NCI-H510A treated with DMSO at 0.1 percent for 48 hours (cell line): ENCODE results near the gene ADIPOR2.
"Not testable (repeated sequence)": the region's sequence is repeated elsewhere in the genome, so short reads cannot be mapped to it uniquely, and the experiment has no call there.

ENCODE experiments used
- DNase-seq: peaks from one replicate; lab custom pipeline; 2025; lab: John Stamatoyannopoulos, UW

ADIPOR2 gene

DNA sequence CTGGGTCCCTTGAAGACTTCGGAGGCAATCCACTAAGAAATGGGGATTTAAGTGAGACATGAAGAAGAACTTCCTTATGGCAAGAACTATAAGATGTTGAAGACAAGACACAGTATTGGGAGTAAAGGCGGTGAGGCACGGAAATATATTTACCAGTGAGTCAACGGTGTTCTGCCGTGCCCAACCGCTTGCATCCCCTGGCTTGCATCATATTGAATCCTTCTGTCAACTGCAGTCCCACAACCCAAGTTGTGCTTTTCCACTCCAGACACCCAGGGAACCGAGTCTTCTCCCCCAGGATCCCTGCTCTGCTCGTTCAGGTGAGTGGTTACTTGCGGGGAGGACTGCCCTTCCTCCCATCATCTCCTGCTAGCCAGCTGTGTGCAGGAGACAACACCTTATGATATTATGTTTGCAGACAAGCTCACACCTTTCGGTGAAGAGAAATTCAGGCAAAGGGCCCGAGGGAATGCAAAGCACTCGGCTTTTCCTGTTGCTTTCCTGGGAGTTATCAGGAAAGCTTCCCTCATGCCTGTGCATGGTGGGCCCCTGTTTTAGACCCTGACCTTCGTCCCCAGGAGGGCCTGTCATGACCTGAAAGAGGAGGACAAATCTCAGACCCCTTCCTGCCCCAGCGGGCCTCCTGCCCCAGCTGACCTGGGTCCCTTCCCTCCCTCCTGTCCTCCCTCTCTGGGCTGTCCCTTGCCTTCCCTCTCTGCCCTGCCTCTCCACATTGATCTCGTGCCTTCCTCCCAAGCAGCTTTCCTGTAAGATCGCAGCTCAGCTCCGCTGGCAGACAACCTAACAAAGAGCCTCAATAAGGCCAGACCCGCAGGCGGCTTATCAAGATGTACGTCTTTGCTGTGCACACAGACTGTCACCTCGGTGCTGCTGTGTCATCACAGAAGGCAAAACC is 125.2 kb downstream of the ADIPOR2 start:
- DNase-seq, result no peak

DNA sequence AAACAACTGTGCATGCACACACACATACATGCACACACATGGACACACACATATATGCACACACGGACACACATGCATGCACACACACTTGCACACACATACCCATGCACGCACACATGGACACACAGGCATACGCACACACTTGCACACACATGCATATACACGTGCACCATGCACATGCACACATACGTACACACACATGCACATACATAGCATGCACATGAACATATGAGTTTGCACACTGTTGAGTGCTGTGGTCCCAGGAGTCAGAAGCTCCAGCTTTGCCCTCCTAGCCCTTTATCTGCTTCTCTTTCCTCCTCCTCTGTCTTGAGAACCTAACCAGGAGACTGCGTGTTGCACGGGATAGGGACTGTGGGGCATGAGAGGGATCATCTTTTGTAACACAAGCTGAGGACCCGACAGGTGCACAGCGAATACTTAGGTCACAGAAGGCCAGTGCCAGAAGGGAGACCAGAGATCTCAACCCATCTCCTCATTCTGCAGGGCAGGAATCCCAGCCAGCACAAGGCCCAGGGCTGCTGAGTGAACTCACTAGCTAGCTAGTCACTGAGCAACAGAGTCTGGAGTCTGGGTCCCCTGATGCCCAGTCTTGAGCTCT is 126.0 kb downstream of the ADIPOR2 start:
- DNase-seq, result no peak

DNA sequence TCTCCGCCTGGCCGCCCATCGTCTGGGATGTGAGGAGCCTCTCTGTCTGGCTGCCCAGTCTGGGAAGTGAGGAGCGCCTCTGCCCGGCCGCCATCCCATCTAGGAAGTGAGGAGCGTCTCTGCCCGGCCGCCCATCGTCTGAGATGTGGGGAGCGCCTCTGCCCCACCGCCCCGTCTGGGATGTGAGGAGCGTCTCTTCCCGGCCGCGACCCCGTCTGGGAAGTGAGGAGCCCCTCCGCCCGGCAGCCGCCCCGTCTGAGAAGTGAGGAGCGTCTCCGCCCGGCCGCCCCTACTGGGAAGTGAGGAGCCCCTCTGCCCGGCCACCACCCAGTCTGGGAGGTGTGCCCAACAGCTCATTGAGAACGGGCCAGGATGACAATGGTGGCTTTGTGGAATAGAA is 127.1 kb downstream of the ADIPOR2 start:
- DNase-seq, result not testable (repeated sequence)

DNA sequence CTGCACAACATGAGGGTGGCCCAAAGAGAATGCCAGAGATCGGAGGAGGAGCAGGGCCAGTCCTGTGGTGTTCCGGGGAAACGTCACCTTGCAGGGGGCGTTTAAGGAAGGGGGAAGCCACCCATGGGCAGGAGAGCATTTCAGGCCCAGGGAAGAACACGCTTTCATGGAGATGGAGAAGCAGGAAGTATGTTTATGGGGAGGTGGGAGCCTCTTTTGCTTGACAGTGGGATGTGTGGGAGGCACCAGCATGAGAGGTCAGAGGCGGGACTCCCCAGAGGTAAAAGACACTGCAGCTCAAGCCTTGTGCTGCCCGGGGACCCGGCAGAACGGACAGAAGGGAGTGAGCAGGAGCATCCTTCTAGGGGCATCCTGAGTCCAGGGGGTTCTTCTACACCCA is 128.2 kb downstream of the ADIPOR2 start:
- DNase-seq, result no peak

DNA sequence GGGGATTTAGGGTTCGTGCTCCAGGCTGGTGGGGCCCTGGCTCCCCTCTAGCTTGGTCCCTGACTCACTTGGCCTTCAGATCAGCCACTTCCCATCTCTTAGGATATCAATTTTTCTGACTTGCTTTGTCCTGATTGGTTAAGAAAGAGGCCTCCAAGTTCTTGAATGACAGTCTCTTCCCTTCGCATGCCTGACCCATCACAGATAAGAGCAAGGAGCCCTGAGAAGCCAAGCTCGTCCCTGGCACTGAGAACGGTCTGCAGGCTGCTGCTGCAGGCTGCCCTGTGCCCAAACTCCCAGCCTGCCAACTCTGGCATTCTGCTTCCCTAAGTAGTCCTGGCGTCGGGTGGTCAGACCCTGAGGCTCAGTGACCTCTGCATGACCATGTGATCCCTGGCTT is 128.7 kb downstream of the ADIPOR2 start:
- DNase-seq, result no peak

DNA sequence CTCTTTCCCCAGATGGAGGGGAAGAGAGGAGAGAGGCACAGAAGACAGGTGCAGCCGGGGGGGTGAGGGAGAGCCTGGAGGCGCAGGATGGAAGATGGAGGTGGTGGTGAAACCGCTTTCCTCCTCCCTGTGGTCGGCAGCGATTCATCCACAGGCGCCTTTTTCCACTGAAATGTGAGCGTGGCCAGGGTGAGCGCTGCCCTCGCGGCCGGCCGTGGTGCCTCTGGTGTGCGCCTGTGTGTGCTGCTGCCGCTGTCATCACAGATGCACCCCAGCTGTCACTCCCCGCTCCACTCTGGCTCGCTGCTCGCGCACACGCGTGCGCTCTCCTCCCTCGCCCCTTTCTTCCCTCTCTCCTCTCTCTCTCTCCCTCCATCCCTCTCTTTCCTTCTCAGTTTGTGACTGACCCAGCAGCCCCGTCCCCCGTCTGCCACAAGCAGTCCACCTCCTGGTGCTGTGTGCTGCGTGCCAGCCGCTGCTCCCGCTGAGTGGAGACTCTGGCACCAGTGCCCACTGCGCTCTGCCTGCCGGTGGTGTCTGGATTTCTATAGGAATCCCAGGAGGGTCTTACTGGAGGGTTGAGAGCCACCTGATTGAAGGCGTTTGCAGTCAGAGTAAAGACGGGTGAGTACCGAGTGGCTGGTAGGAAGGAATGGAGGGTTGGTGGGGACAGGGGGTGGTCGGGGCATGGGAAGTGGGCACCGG is 129.5 kb downstream of the ADIPOR2 start, which contains the start of gene LRTM2:
Gene LRTM2, plus strand, starts transcription at position 375 of the 705 bp plus-strand sequence. CDS start 7,584 bp downstream, outside the sequence.
- DNase-seq, result no peak

DNA sequence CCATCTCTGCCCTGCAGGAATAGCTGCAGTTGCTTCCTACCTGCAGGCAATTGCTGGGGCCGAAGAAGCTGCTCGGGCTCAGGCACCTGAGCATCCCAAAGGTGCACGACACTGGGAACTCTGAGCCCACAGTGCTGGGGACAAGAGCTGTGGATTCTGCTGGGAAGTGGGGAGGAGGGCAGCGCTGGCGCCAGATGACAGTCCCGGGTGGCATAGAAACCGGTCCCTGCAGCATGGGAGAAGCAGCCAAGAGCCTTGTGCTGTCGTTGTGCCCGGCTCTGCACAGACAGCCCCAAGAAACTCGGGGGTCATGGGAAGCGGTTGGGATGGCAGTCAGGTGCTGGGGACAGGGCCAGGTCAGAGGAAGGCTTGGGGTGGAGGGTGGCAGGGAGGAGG is 130.0 kb downstream of the ADIPOR2 start:
- DNase-seq, result no peak

DNA sequence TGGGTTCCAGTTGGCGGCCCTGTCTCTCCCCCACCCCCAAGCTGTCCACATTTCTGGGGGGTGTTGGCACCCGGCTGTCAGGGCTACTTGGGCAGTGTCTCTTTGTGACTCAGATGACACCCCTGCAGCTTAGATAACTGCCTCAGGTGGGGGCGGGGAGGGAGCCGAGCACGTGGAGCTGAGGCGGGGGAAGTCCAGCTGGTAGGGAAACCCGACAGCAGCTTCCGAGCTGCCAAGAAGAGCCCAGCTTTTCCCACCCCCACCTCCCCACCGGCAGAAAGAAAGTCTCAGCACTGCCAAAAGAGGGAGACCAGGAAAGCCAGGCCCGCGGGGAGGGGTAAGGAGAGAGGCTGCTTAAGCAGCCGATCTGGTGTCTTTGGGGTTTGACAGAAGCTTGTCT is 130.9 kb downstream of the ADIPOR2 start:
- no peak for DNase-seq

DNA sequence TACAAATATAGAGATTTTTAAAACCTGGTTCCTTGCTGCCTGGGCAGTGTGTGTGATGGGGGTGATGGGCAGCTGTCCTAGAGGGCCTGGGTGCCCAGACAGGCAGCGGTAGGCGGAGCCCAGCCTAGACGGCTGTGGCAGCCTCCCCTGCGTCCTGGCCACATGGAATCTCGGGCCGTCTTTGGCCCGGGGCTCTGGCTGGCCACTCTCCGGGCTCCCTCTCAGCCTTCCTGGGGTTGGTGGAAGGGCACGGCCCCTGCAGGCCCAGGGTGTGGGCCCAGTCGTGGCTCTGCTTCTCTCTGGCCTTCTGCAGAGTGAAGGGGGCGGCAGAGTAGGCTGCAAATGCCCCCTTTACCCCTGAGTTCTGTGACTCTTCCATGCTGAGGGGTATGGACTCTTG is 131.8 kb downstream of the ADIPOR2 start:
- no peak for DNase-seq

DNA sequence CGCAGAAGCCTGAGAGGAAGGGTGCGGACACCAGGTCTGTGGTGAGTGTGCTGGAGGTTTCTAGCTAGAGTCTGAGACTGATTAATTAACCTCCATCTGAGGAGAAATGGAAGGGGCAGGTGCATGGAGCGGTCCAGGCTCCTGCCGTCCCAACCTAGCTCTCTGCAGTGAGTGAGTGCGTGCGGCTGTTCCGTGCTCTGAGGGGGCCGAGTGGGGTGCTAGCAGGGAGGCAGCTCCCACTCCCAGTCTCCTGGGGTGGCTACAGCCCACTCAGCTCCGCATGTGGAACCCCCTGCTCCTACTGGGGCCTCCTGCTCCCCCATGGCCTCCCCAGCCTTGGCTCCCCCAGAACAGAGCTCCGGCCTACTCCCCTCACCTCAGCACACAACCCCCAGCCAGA is 132.4 kb downstream of the ADIPOR2 start:
- DNase-seq, result no peak

DNA sequence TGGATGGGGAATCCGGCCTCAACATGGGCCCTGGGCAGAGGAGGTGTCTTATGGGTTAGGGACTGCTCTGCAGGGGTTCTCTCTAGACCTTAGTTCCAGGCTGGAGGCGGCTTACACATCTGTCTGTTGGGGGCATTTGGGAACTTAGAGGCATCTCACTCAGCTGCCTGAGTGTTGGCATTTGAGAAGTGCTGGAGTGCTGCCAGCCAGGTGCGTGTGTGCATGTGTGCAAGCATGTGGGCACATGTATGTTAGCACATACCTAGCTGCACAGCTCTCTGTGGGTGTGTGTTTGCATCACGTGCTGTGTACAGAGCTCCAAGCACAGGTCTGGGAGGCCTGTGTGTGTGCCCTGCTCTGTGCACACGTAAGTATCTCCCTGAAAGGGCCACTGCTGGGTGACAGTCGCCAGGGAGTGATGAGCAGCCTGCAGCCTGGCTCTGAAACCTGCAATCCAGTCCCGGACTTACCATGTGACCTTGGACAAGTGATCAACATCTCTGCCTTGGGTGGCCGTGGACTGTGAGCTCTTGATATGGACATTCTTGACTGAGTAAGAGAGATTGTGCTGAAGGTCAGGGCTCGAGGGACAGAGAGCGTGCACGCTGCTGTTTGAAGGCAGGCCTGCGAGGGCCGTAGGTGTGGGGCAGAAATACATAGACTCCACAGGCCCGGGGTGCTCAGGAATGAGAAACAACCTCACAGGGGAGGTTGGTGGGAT is 134.7 kb downstream of the ADIPOR2 start:
- DNase-seq, result no peak

DNA sequence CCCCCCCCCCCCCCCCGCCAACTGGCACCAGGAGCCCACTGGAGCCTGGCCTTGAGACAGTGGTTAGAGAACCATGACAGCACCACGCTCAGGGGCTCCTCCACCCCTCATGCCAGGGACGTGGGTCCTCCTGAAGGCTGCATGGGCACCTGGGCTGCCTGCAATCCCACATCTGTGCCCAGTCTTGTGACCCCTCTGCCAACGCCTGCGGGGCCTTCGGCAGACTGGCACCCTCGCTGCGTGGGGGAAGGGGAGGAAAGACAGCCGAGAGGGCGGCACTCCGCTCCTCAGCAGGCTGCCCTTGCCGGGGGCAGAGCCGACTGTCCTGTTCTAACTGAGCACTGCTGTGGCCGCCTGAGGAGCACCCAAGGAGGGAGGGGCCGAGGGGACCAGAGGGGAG is 135.5 kb downstream of the ADIPOR2 start:
- no peak for DNase-seq

DNA sequence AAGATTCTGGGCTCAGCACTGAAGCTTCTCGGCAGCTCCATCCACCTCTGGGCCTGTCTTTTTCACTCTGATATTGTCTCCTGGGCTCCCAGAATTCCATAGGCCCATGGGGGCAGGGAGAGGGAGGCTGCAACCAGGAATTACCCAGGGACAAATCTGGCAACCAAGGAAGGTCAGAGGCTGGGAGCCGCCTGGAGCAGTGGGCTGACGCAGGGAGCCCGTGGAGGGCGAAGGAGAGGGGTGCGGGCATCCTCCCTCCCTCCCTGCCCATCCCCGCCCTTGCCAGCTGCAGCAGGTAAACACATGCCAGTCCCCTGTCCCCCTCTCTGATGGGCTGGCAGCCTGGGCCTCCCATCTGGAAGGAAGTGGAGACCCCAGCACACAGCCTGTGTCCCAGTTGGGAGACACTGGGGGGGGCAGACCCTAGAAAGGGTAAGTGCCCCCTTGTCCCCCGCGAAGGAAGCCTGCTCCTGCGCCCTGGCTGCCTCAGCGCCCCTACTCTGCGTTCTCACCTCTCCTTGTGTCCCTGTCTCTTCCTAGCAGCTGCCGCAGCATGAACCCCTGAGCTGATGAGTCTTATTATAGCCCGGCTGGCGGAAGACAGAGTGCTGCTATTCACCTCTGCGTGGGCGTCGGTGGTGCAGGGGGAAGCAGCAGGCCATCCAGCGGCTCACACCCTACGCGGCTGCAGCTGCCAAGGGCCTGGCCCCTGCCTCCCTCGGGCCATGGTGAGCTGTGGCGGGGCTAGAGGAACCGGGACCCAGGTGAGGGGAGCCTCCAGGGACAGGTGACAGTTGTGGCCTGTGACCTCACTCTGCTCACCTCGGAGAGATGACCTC is 136.2 kb downstream of the ADIPOR2 start:
- DNase-seq, result no peak

DNA sequence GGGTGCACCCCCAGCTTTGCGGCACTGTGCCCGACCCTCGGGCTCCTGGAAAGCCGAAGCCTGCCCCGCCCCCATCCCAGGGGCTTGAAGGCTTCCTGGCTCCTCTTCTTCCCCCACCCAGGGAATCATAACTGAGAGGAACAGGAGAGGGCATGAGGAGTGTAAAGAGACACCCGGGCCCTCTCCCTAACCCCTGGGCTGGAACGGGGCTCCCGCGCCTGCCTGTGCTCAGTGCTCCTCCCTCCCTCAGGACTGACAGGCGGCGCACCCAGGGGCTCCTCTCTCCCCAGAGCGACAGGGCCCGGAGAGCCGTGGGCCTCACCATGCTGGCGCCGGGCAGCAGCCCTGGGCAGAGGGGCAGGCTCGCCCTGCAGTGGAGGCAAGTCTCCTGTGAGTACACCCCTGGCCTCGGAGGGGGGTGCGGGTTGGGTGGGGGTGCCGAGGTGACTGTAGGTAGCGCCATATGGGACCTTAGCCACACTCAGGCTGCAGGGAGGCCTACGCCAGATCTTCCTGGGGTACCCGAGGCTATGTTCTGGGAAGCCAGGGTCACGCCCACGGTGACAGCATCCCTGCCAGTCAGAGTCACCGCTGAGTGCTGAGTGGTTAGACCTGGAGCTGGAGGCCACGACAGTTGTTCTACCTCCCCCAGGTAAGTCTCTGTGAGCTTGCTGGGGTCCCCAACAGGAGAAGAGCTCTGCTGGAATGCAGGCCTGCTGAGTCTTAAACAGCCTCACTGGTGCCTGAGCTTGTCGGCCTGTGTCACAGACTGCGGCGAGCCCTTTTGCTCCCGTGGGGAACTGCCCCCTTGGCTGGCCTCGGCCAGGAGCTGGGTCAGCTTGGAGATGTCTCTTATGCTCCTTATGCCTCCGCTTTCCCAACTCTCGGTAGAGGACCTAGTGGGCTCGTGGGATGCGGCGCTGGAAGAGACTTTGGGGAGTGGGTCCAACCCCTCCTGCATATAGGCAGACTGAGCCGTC is 137.2 kb downstream of the ADIPOR2 start:
- DNase-seq, result no peak

DNA sequence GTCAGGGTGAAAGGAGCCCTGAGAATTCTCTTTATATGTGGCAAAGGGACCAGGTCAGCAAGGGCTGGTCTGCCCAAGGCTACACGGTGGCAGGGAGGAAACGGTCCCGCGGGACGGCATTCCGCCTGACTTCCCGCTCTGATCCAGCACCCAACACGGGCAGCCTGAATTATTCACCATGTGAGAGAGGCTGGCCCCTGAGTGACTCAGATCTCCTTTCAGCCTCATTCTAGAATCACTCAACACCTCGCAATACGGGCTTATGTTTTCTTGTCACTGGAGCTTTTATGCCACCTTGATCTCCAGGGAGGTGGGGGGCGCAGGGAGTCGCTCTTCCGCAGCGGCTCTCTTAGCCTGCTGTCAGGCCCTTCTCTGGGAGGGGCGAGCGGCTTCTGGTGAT is 138.0 kb downstream of the ADIPOR2 start:
- DNase-seq, result no peak

DNA sequence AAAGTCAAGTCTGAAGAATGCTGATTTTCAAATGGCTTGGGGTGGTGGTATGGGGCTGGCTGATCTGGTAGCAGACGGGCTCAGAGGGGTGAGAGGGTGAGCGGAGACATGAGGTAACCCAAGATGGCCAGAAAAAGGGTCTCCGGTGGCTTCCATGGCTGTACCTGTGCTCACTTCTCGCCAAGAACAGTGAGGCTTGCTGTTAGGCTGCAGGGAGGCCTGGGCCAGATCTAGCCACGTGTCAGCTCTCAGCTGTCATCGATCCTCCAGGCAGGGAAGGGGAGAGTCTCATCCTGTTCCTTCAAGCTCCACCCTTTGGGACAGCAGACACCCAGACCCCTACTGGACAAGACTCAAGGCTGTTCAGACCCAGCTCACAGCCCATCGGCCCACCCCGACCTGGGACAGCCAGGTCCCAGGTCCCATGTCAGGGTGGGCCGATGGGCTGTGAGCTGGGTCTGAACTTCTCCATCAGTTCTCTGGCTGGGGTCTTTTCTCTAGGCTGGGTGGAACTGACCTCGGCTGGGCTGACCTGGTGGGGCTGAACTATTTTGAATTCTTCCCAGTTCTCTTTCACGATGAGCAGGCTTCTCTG is 138.5 kb downstream of the ADIPOR2 start:
- DNase-seq, result no peak

DNA sequence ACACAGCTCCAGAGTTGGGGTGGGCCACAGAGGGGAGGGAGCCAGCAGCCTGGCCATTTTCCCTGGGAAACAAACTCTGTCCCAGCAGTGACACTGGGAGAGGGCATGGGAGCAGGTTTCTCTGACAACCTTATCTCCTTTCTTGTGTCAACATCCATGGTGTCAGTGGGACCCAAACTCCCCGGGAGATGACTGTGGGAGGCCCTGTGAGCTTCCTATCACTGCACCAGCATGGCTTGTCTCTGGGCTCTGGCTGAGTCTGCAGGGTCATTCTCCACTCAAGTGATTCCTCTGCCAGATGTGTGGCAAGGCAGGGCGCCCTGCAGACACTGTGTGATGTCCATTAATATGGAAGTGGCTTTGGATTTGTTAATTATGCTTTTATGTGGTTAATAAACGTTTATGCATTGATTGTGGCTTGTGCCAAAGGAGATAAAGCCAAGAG is 139.6 kb downstream of the ADIPOR2 start:
- DNase-seq, result no peak

DNA sequence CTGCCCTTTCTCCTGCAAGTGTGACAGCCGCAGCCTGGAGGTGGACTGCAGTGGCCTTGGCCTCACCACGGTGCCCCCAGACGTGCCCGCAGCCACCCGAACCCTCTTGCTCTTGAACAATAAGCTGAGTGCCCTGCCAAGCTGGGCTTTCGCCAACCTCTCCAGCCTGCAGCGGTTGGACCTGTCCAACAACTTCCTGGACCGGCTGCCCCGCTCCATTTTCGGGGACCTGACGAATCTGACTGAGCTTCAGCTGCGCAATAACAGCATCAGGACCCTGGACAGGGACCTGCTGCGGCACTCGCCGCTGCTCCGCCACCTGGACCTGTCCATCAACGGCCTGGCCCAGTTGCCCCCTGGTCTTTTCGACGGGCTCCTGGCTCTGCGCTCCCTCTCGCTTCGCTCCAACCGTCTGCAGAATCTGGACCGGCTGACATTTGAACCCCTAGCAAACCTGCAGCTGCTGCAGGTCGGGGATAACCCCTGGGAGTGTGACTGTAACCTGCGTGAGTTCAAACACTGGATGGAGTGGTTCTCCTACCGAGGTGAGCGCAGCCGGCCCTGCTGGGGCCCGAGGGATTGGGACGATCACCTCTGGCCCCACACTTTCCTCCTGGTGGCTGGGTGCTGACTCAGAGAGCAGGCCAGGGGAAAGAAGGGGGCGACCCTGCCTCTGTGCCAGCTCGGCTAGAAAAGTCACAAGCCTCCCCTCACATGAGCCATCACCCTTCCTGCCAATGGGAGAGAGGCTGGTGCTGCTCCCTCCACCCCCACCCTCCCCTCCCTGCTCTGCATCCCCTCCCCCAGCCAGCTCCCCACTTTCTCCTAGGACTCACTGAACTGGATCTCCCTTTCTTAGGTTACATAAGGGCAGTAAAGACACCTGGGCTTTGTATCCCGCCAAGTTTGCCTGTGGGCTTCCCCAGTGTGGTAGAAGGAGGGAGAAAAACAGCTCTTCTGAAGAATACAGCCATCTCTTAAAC is 140.4 kb downstream of the ADIPOR2 start:
- DNase-seq, result no peak
